Heart left ventricle (tissue), 16 donors: ENCODE data around the gene RANGAP1. TPM values are rescaled to one million over a fixed set of nuclear protein-coding genes. Genes with fewer than 3 reads are reported as not detected.

ENCODE experiments used
- ATAC-seq, 4 donors: fragments of 200-7000 bp; cut with Tn5 transposase; one replicate each; pipeline ENCODE4 v1.9.1; 2020 to 2022; ENCODE audit warnings: moderate library complexity in 4 of 4, mild to moderate bottlenecking in 3 of 4, moderate number of reproducible peaks in 1 of 4
- DNase-seq, 5 donors: peaks; one replicate each; pipeline ENCODE4 v3.0.0-alpha.2; 2020
- H3K27ac ChIP-seq, 12 donors: fragments of 200-600 bp; sonication (generic) in 4 of 12; one replicate each; pipeline versions ENCODE4 v1.5.0 to v1.8.0; 2016 to 2022; ENCODE audit warnings: mild to moderate bottlenecking in 2 of 12
- H3K27me3 ChIP-seq, 9 donors: fragments of 200-600 bp; sonication (generic) in 2 of 9; one replicate each; pipeline versions ENCODE4 v1.5.1 to v1.8.0; 2016 to 2022; ENCODE audit warnings: mild to moderate bottlenecking in 3 of 9
- H3K36me3 ChIP-seq, 9 donors: fragments of 200-600 bp; sonication (generic) in 2 of 9; one replicate each; pipeline versions ENCODE4 v1.5.0 to v1.8.0; 2018 to 2022; ENCODE audit warnings: mild to moderate bottlenecking in 2 of 9
- H3K4me1 ChIP-seq, 12 donors: fragments of 200-600 bp; sonication (generic) in 4 of 12; one replicate each; pipeline versions ENCODE4 v1.5.0 to v1.8.0; 2016 to 2022; ENCODE audit warnings: mild to moderate bottlenecking in 3 of 12
- H3K4me3 ChIP-seq, 12 donors: fragments of 200-600 bp; sonication (generic) in 4 of 12; one replicate each; pipeline versions ENCODE4 v1.5.0 to v1.8.0; 2017 to 2022; ENCODE audit warnings: mild to moderate bottlenecking in 9 of 12, moderate library complexity in 4 of 12
- H3K9me3 ChIP-seq, 12 donors: fragments of 200-600 bp; sonication (generic) in 4 of 12; one replicate each; pipeline versions ENCODE4 v1.5.0 to v1.8.0; 2016 to 2022; ENCODE audit warnings: mild to moderate bottlenecking in 1 of 12
- POLR2A ChIP-seq, 2 donors: fragments of 450-650 bp; IDR thresholded peaks; one replicate each; pipeline ENCODE4 v1.6.1; 2017; ENCODE audit warnings: antibody characterized with exemption in 2 of 2, mild to moderate bottlenecking in 2 of 2, moderate library complexity in 2 of 2
- WGBS, 4 donors: extraction: QIAGEN DNeasy Blood & Tissue Kit in 2 of 4; methylation state at CpG; one replicate each; pipeline versions ENCODE4 v1.1.5 to v1.1.7; 2013 to 2018; 5-methylcytosine and 5-hydroxymethylcytosine counted together
- intact Hi-C, 10 donors: fragments of 100-400 bp; cut with DNase I; formaldehyde crosslinking; loops; one replicate each; pipeline versions ENCODE4 v1.11.1 to v1.14.2; 2022
- polyA plus RNA-seq, 2 donors: library from polyadenylated mRNA; stranded (reverse); fragments of 200-250 nt; gene quantifications; one replicate each; pipeline ENCODE4 v1.2.3, GENCODE V29; 2013
- total RNA-seq, 9 donors: library from RNA; depleted of rRNA in 2 of 9; stranded (reverse); fragments of >200 nt in 2 of 9; fragmentation: NEBNext Ultra II Directional in 3 of 9; extraction: Animal tissue kit (Norgen Biotek cat#: 25700) in 3 of 9; gene quantifications; one replicate each; pipeline versions ENCODE4 v1.1.0 to v1.2.4, GENCODE V29; 2016 to 2023
- TF ChIP-seq, protein P1 (sequence below), 12 donors: fragments of 200-600 bp; sonication (generic) in 4 of 12; IDR thresholded peaks; one replicate each; pipeline versions ENCODE4 v1.5.0 to v1.8.0; 2018 to 2022; ENCODE audit warnings: antibody characterized with exemption in 12 of 12, mild to moderate bottlenecking in 5 of 12
- donor health status: ischemic (EF 13 %, LVEDD 7.1; RV severe dilation, severe dysfunction).
- donor health status: healthy with polysubstance abuse.
- donor health status: DM: no; HTN: yes; CAD: no.
- donor health status: DM: no; HTN: no; CAD: no.
- donor health status: ischemic (EF 25% LVEDD 6.9; RV normal size, moderate dysfunction).
- donor health status: ischemic (EF 25% LVEDD 5.7; RV mildly dilated, moderate dysfunction).
- donor health status: healthy.
- donor health status: DM: yes; HTN: yes; CAD: no.
- donor health status: ischemic (EF 35%, LVEDD 5.7; RV mildly dilated, moderate dysfunction).
- donor health status: nonischemic (EF 11% LVEDD 7.7; RV severe dilation, severe dysfunction).
- donor health status: DM: yes; HTN: yes; CAD: no.
- donor health status: PGD.
- donor health status: ischemic (EF 29% LVEDD 5.4; RV normal size, mild dysfunction).
- donor health status: nonischemic (EF 23%, LVEDD 6.1; RV moderate dilation, normal function).

The RANGAP1 gene
- total and polyA plus RNA-seq, 11 donors: 23.7 to 125 (median 35.0) TPM

- Histone ChIP-seq H3K36me3 (peaks cover 0 to 89% (median 60%) of the 10 kb centered on the region in 9 donors), H3K4me1 (peaks cover 0 to 8% (median 4%) of the 10 kb centered on the region in 12 donors), H3K4me3 (no peak overlapping the region), H3K27me3 (no peaks in the 10 kb centered on the region), H3K9me3 (no peaks in the 10 kb centered on the region), H3K27ac (no peak overlapping the region)
- ATAC-seq (peak in 1 of 4 donors; percentile 14), DNase-seq (peak in 1 of 5 donors; percentile 4)
- intact Hi-C loops: loop anchor here in 2 of 10 donors (10.0 kb wide), 2 partner anchors 85 to 355 kb away; no protein-coding TSS in a partner anchor
- 84 to 88% (median 85%) methylated on average over 3 of the region's 3 CpGs for WGBS, 4 donors
- TF ChIP-seq, protein P1, sequence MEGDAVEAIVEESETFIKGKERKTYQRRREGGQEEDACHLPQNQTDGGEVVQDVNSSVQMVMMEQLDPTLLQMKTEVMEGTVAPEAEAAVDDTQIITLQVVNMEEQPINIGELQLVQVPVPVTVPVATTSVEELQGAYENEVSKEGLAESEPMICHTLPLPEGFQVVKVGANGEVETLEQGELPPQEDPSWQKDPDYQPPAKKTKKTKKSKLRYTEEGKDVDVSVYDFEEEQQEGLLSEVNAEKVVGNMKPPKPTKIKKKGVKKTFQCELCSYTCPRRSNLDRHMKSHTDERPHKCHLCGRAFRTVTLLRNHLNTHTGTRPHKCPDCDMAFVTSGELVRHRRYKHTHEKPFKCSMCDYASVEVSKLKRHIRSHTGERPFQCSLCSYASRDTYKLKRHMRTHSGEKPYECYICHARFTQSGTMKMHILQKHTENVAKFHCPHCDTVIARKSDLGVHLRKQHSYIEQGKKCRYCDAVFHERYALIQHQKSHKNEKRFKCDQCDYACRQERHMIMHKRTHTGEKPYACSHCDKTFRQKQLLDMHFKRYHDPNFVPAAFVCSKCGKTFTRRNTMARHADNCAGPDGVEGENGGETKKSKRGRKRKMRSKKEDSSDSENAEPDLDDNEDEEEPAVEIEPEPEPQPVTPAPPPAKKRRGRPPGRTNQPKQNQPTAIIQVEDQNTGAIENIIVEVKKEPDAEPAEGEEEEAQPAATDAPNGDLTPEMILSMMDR (IDR thresholded peaks at IDR 0.05): no peak
- TF ChIP-seq POLR2A (IDR thresholded peaks at IDR 0.05): no peak
These were observed 5.9 kb downstream of the RANGAP1 start for GRCh38 chr22:41280065-41280464.

- peaks cover 0 to 4% (median 0%) of the 10 kb centered on the region in 12 donors for H3K4me1 ChIP-seq
- TF ChIP-seq, protein P1 (IDR thresholded peaks at IDR 0.05): no peak
- no peak for TF ChIP-seq POLR2A (IDR thresholded peaks at IDR 0.05)
- H3K36me3 ChIP-seq: peaks cover 0 to 96% (median 86%) of the 10 kb centered on the region in 9 donors
- H3K27ac ChIP-seq: no peak overlapping the region
- H3K4me3 ChIP-seq: no peak overlapping the region
- intact Hi-C loops: no loop called here
- H3K27me3 ChIP-seq: no peaks in the 10 kb centered on the region
- no peak for DNase-seq
- ATAC-seq: peak in 2 of 4 donors; percentile 22 to 33
- 56 to 86% (median 68%) methylated on average over 4 of the region's 4 CpGs for WGBS, 4 donors
- H3K9me3 ChIP-seq: no peaks in the 10 kb centered on the region
These were observed 11.1 kb downstream of the RANGAP1 start for GRCh38 chr22:41274856-41275255.

GRCh38 chr22:41273128-41273527 is 12.9 kb downstream of the RANGAP1 start:
- ATAC-seq: no peak
- Histone ChIP-seq H3K27me3 (no peaks in the 10 kb centered on the region), H3K9me3 (no peaks in the 10 kb centered on the region), H3K4me3 (no peak overlapping the region), H3K4me1 (peaks cover 0 to 4% (median 0%) of the 10 kb centered on the region in 12 donors), H3K36me3 (peaks cover 0 to 96% (median 86%) of the 10 kb centered on the region in 9 donors), H3K27ac (no peak overlapping the region)
- WGBS, 4 donors: 88 to 93% (median 92%) methylated on average over 7 of the region's 7 CpGs
- no peak for DNase-seq
- intact Hi-C loops: no loop called here
- TF ChIP-seq, protein P1 (IDR thresholded peaks at IDR 0.05): no peak
- no peak for TF ChIP-seq POLR2A (IDR thresholded peaks at IDR 0.05)

DNA sequence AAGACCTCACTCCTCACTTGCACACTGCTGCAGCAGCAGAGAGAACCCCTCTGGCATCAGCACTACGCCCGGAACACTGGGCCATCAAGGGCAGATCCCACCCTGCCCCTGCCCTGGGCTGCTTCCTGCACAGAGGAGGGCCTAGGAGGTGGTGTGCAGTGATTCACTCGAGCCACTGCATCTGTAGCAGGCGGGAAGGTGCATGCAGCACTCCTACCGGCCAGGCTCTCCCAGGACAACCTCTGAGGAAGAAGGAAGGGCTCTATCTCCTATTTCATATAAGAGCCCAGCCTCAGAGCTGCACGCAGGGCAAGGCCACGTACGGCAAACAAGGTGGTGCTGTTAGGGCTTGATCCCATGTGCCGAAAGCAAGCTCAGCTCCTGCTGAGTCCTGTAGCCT is 14.2 kb downstream of the RANGAP1 start:
- peaks cover 0 to 4% (median 0%) of the 10 kb centered on the region in 12 donors for H3K4me1 ChIP-seq
- ATAC-seq (no peak), DNase-seq (peak in 1 of 5 donors; percentile 9)
- WGBS, 4 donors: 91 to 94% (median 94%) methylated on average over 8 to 9 of the region's 9 CpGs
- peaks cover 0 to 97% (median 89%) of the 10 kb centered on the region in 9 donors for H3K36me3 ChIP-seq
- TF ChIP-seq, protein P1 (IDR thresholded peaks at IDR 0.05): no peak
- TF ChIP-seq POLR2A (IDR thresholded peaks at IDR 0.05): no peak
- no peaks in the 10 kb centered on the region for H3K27me3 ChIP-seq
- no peak overlapping the region for H3K4me3 ChIP-seq
- intact Hi-C loops: no loop called here
- H3K27ac ChIP-seq: no peak overlapping the region
- H3K9me3 ChIP-seq: no peaks in the 10 kb centered on the region
